Adrenal gland (tissue), 5 donors: ENCODE measurements around the gene INO80.

ENCODE experiments used
- POLR2A ChIP-seq, 2 donors: fragments of 450-650 bp; IDR thresholded peaks; one replicate each; pipeline ENCODE4 v1.6.1; 2017; ENCODE audit warnings: antibody characterized with exemption in 2 of 2, mild to moderate bottlenecking in 2 of 2, moderate library complexity in 1 of 2
- TF ChIP-seq, protein P1 (sequence below), 6 experiments: fragments of 450-650 bp in 4 of 6; fragments of 200-600 bp in 2 of 6; sonication (generic) in 1 of 6; IDR thresholded peaks; 1 replicate in 5 of 6; 2 replicates in 1 of 6; pipeline versions ENCODE4 v1.5.1 to v1.8.0; 2016 to 2021; ENCODE audit warnings: antibody characterized with exemption in 6 of 6, mild to moderate bottlenecking in 2 of 6, moderate library complexity in 1 of 6
- donor health status: DM: no; HTN: no; CAD: no.

DNA sequence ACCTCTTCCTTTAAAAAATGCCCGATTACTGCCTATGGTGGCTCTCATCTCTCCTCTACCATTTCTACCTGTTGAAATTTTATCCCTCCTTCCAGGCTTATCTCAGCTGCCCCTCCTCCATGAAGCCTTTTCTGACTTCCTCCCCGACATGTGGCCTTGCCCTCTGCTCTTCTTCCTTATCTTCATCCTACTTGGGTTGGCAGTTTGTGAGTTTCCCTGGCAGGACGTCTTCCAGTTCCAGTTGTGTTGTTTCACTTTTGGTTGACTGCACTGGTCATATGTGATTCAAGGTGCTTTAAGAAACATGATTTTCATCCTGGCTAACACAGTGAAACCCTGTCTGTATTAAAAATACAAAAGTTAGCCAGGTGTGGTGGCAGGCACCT, 182.6 kb downstream of the INO80 start:
- TF ChIP-seq, protein P1, sequence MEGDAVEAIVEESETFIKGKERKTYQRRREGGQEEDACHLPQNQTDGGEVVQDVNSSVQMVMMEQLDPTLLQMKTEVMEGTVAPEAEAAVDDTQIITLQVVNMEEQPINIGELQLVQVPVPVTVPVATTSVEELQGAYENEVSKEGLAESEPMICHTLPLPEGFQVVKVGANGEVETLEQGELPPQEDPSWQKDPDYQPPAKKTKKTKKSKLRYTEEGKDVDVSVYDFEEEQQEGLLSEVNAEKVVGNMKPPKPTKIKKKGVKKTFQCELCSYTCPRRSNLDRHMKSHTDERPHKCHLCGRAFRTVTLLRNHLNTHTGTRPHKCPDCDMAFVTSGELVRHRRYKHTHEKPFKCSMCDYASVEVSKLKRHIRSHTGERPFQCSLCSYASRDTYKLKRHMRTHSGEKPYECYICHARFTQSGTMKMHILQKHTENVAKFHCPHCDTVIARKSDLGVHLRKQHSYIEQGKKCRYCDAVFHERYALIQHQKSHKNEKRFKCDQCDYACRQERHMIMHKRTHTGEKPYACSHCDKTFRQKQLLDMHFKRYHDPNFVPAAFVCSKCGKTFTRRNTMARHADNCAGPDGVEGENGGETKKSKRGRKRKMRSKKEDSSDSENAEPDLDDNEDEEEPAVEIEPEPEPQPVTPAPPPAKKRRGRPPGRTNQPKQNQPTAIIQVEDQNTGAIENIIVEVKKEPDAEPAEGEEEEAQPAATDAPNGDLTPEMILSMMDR (IDR thresholded peaks at IDR 0.05): no peak
- no peak for TF ChIP-seq POLR2A (IDR thresholded peaks at IDR 0.05)
